Measurements from ENCODE around the gene ZNF445.
"Not testable (repeated sequence)": the region's sequence is repeated elsewhere in the genome, so short reads cannot be mapped to it uniquely, and the experiment has no call there.

The ZNF445 gene

DNA sequence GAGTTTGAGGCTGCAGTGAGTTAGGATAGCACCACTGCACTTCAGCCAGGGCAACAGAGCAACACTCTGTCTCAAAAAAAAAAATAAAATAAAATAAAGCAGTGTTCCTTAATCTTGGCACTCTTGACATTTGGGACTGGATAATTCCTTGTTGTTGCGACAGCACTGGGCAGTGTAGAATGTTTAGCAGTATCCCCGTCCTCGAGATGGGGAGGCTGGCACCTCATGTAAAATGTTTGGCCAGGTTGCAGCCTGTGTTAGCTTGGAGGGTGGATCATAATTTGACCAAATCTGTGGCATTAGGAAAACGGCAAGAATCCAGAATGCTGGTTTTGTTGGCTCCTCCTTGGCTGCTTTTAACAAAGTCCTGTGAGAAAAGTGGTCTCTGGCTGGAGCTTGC lies 47.0 kb downstream of the ZNF445 start:
- FAIRE-seq: no peak

DNA sequence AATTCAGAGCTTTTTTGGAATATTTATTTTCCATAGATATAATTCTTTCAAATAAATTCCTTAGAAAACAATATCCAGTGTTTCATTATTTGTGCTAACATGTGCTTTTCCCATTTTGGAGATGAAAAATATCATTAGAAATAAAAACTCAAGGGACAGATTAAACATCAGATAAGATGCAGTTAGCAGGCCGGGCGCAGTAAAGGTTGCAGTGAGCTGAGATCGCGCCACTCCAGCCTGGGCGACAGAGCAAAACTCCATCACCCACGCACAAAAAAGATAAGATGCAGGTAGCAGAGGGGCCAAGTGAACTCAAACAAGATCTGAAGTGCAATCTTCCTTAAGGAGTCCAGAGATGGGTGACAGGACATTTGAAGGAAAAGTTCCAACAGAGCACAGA lies 48.0 kb downstream of the ZNF445 start:
- FAIRE-seq: no peak

DNA sequence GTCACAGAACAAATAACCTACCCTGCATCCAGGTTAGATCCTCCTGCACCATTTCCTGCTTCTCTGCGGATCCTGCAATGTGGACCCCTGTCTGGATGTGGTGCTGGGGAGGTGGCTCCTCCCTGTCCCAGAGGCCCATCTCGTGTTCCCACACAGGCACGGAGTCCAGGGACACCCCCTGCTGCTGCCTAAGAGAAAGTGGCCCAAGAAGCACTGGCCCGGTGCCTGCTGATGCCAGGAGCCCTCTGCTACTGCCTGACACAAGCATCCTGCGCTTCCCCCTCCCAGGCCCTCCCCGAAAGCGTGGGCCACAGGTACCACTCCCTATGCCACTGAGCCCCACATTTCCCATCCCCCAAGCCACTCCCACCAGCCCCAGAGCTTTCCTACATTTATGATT lies 48.6 kb downstream of the ZNF445 start:
- no peak for FAIRE-seq

DNA sequence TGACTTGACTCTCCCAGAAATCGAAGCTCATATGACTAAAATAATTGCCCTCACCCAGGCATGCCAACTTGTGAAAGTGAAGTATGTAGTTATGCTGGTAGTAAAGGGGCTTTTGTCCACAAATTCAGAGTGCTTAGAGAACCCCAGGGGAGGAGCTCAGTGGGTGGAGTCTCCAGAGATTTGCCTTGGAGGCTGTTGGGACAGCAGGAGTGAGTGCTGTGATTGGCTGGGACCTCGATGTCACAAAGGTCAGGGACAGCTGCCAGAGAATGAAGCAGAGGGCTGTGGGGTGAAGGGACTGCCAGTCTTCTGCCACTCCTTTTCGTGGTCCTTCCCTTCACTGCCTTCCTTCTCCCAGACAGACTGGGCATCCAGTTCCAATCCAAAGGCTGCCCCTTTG lies 49.8 kb downstream of the ZNF445 start:
- FAIRE-seq: no peak

DNA sequence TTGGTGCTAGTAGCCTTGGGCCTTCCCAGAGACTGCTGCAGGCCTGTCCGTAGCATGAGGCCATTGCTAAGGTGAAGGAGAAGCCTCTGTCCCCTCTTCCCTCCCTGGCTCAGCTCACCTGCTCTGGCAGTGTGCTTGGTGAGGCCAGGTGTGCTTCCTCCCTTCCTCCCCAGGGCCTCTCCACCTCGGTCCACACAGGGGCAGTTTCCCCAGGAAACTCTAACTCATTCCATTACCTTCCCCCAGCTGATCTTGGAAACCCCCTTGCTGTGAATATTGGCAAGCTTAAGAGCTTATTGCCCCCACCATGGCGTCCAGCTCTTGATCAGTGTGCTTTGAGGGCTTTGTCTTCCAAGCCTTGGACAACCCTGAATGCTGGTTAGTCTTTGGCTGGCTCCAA lies 52.7 kb downstream of the ZNF445 start:
- no peak for FAIRE-seq

DNA sequence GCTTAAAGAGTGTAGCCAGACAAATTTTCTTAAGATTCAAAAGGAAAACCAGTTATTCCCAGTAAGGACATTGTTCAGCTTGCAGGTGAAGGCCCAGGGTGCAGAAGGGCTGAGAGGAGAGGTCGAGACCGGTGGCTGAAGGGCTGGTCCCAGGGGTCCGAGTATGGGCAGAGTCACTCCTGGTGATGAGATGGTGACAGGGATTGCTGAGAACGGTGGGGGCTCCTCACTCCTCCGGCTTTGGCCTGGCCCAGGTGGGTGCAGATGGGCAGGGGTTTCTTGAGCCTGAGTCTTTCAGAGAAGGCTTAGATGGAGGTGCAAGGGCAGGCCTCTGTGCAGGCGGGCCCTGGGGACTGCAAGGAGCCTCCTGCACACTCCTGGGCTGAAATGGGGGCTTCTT lies 56.2 kb downstream of the ZNF445 start:
- no peak for FAIRE-seq

DNA sequence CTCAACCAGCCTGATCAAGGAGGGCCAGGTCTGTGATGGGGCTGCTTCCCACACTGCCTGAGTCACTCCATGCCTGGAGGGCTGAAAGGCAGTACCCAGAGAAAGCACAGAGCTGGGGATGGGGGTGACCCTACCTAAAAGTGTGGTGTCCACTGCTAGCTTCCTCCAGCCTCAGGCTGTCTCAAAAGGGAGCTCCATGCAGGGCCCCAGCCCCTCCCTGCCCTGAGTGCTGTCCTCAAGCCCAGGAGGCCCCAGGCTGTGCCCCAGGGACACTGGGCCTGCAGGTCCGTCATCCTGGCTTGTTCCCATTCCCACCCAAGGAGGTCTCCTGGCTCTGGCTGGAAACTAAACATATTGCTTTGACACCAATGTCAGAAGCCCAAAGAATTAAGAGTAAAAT lies 56.8 kb downstream of the ZNF445 start:
- FAIRE-seq: no peak

DNA sequence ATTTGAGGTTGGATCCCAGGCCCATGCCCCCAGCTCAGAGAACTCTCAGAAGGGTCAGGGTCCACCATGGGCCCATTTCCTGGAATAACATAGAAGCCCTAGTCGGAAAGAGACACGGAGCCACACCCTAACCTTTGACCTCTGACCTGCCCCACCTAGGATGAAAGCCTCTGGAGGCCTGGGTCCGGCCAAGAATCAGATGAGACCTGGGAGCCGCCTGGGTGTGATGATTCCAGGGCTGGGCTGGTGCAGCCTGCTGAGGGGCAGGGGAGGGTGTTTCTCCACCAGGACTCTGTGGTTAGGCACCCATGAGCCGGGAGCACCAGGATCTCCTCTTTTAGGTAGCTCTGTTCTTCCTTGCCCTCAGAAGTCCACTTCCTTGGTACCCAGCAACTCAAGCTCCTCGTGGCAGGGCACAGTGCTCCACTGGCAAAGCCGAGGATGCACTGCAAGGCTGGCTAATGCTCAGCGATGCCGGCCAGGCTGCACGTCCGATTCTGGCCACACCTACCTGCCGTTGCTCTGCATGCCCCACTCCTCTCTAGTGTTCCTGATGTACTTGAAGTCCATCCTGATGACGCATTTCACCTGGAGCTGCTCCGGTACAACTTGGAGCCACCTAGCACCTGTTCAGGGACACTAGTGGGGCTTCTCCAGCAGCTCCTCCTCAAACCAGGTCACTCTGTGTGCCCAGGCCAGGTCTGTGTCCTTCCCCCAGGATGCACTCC lies 57.4 kb downstream of the ZNF445 start:
- no peak for FAIRE-seq

DNA sequence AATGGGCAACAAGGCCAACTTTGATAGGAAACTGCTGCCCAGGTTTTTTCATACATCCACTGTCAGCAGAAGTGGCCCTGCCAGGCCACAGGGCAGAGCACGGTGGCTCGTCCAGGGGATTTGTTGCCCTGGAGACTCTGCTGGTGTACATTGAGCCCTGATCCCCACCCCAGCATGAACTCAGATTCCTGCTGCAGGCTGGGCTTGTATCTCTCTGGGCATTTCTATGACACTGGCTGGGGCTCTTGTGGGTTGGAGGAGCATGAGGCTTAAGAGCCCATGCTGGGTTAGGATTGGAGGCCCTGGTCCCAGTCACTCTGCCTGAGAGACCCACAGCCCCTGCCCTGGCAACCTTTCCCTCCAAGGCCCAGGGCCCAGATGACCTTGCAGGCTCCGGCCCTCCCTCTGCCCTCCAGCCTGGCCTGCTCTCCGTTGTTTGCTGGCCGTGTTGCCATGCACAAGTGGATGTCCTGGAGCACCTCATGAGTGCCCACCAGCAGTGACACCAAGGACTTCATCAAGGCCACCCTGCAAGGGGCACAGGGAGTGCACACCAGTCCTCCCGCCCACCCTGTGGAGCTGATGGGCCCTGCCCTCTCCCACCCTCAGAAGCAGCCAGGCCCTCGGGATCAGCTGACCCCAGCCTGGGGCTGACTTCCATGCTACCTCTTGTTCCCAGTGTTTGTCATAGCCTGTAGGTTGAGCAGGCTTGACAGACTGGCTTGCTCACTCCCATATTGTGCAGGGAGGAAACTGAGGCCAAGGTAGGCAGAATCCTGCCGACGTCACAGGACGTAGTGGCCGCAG lies 58.2 kb downstream of the ZNF445 start:
- no peak for FAIRE-seq

DNA sequence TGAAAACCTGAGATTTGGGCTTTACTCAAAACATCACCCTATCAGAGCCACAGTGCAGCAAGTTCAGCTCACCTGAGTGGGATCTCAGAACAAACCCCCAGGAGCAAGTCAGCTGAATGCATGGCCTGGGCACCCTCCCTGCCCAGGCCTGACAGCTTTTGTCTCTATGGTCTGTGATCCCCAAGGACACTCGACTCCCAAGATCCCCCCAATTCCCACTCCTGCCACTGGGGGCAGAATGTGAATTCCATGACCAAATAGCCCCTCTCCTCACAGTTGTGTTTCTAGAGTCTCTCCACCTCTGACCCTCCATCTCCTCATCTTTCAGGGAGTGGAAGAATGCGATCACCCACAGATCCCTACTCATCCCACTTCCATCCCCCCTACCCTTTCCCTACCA lies 58.9 kb downstream of the ZNF445 start:
- FAIRE-seq: no peak

DNA sequence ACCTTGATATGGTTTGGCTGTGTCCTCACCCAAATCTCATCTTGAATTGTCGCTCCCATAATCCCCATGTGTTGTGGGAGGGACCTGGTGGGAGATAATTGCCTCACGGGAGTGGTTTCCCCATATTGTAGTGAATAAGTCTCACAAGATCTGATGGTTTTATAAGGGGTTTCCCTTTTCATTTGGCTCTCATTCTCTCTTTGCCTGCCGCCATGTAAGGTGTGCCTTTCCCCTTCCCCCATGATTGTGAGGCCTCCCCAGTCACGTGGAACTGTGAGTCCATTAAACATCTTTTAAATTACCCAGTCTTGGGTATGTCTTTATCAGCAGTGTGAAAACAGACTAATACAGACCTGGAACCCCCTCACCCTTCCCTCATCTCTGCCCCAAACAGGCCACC lies 59.4 kb downstream of the ZNF445 start:
- FAIRE-seq: not testable (repeated sequence)

DNA sequence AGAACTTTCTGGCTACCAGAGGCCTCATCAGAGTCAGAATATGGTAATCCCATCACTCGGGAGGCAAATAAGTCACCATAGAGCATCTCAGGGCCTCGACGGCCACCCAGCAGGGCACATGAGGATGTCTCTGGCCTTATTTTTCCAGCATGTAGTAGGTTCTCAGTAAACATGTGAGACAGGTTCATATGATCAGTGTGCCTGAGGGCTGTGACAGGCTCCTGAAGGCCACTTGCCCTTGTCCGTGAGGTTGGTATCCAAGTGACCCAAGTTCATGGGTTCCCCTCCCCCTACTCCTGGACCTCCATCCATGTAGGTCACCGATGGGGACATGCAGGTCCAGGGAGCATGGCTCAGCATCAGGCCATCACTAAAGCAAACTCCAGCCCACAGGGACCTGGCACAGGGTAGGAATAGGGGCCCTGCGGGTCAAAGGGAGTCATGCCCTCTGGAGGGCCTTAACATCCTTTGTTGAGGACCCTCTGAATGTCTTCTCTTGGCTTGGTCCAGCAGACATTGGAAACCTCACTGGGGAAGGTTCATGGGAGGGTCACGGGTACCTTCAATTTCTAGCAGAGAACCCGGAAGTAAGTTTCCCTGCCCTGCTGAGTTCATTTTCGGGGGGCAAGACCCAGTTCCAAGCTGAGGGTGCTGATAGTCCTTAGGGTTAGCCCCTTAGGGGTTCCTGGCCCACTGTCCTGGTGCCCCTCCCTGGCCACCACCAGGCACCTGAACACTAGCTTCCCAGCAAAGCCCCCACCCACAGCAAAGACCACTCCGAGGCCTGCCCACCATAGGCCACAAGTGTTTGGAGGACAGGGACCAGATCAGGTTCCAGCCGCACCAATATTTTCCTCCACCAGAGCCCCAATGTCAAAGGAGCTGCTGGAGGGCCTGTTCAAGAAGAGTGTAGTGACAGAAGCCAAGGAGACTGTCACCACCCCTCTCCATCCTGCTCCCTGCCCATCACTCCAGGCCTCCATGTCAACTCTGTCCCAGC lies 61.1 kb downstream of the ZNF445 start:
- no peak for FAIRE-seq

DNA sequence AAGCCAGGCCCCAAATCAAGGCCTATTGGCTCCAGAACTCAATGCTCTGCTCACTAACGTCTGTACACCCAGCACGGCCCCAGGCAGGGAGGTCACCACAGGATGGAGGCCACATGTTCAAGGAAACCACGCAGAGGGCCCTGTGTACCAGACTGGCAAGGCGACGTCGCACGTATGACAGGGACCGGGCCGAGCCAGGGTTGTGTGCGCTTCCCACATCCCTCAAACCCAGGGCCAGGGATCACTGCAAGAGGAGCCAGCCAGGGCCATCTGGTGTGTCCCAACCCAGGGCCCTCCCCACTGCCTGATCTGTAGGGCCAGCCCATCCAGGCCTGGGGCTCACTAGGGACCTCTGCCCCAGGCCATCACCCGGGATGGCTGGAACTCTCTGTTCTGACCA lies 62.0 kb downstream of the ZNF445 start:
- no peak for FAIRE-seq

DNA sequence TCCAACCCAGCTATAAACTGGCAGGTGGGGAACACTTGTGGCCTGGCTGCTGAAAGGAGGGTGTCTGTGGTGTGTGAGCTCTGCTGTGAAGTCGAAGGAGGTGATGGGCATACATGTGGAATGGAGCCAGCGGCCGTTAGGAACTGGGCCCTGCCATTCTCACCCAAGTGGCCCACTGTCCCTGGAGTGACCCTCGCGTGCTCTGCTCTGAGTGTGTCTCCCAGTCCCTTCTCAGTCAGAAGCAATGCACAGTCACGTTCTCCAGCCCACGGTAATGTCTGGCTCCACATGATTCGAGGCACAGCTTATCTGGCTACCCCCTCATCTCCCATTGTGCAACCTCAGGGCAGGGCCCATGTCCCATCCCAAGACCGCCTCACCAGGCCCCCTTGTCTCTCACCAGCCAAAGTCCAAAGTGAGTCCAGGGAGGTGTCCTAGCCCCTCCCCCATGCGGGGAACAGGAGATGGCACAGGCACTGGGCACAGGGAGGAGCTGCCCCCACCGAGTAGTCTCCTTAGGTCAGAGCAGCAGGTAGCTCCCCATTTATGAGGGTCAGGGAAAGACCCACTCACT lies 62.9 kb downstream of the ZNF445 start:
- no peak for FAIRE-seq

DNA sequence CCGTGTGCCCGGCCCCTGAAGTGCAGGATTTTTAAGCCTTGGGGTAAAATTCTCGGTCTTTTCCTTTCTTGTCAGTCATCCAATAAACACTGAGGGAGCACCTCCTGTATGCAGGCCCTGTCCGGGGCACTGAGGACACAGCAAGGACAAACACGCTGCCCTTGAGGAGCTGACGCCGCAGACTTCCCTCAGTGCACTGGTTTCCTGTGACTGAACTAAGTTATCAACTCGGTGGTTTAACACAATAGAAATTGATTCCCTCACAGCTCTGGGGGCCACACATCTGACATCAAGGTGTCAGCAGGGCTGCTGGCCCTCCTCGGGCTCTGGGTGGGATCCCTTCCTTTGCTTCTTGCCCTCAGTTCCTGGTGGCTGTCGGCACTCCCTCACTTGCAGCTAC lies 65.1 kb downstream of the ZNF445 start:
- FAIRE-seq: no peak

DNA sequence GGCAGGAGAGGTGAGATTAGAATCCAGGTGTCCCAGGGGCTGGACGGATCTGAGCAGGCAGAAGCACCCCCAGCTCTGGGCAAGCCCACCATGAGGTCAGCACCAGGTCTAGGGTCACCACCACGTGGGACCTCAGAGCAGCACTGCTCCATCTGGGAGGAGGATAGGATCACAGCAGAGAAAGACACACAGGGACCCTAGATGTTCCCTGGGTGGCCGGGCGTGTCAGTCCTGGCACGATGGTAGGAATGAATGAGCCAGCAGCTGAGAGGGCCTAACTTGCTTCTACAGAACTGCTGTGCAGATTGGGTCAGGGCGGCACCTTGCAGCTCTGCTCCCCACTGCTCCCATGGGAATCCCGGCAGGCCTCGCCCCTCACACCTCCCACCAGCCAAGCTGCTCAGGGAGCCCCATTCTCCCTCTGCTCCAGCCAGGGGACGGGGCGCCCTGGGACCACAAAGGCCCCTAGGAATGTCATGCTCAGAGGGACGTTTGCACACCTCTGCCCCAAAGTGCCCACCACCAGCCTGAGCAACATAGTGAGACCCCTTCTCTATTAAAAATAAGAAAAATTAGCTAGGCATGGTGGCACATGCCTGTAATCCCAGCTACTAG lies 66.3 kb downstream of the ZNF445 start:
- no peak for FAIRE-seq

DNA sequence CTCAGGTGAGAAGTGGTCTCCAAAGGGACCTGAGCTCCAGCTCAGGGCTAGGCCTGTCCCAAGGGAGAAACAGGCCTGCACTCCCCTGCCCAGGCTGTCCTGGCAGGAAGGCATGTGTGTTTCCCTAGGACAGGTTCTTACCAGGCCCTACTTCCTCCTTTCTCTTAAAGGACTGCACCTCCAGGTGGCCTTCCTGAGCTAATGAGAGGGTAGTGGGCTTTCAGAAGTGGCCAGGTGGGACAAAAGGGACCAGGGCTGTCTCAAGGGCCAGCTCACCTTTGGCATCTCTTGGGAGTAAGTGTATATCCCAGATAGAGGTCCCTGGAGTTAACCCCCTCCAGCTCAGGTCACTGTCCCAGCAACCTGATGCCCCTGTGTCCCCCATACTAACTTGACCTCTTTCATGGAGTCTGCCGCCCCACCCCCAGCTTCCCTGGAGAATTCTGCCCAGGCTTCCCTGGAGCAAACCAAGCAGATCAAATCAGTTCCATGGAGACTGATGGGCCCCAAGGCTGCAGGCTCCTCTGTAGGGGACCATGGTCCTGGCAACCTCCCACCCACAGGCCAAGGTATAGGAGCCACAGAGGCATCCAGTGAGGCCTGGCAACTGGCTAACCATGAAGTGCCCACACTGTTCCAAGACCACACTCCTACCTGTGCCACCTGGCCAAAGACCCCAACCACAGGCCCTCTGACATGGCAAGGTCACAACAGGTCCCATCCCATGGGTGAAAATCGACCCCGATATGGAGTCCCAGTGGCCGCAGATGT lies 67.6 kb downstream of the ZNF445 start:
- FAIRE-seq: no peak

DNA sequence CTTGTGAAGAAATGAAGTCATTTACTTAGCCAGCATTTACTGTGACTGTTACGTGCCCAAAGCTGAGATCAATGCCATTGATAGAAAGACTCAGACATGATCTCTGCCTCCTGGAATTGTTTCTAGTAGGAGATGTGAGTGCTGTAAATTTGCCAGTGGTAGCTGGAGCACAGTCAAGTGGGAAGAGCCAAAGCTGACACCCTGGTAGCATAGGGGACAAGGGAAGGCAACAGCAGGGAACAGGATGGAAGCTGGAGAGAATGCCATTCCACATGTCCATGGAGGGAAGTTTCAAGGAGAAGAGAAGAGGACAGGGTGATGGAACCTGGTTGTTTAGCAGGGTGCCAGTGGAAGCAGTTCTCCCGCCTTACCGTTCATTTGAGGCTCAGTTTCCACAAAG lies 74.9 kb downstream of the ZNF445 start:
- no peak for FAIRE-seq

DNA sequence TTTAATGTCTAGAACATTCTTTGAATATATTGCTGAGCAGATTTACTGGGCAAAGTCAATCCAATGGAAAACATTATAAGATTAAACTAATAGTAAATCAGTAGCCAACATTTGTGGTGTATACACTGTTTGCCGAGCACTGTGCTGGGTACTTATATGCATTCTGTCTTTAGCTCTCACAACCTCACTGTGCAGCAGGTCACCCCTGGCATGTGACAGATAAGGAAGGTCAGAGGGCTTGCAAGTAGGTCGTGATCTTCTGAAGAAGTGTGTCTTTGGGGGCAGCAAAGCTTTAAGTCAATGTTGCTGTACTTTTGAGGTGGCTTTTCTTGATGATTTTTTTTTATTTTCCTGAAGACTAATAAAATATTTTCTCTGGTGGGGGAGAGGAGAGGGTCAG lies 76.7 kb downstream of the ZNF445 start:
- FAIRE-seq: no peak

DNA sequence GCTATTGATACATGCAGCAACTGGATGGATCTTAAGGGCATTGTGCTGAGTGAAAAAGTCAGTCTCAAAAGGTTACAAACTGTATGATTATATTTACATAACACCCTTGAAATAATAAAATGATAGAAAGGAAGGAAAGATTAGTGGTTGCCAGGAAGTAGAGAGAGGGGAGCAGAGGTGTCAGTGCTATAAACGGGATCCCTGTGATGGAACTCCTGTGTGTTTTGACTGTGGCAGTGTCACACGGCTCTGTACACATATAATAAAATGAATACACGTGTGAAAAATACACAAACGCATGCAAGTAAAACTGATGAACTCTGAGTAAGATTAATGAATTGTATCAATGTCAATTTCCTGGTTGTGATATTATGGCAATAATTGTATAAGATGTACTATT lies 78.6 kb downstream of the ZNF445 start:
- no peak for FAIRE-seq

DNA sequence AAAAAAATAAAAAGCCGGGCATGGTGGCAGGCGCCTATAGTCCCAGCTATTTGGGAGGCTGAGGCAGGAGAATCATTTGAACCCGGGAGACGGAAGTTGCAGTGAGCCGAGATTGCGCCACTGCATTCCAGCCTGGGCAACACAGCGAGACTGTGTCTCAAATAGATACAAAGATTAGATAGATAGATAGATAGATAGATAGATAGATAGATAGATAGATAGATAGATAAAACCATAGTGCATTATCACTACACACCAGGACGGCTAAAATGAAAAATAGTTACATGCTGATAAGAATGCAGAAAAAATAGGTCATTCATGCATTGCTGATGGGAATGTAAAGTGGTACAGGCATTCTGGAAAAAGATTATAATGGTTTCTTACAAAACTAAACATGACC lies 79.2 kb downstream of the ZNF445 start:
- FAIRE-seq: not testable (repeated sequence)

All from endometrium (tissue), 2 donors.